Measurements from ENCODE around the gene PALD1. TPM values are rescaled to one million over a fixed set of nuclear protein-coding genes. Genes with fewer than 3 reads are reported as not detected.

Gene PALD1
- total and polyA plus RNA-seq, 9 of the 15 experiments (the other 6 are each of a cell fraction or from before 2014, with no cell fraction given): 0.03 to 0.29 (median 0.09) TPM; not detected in 2

DNA sequence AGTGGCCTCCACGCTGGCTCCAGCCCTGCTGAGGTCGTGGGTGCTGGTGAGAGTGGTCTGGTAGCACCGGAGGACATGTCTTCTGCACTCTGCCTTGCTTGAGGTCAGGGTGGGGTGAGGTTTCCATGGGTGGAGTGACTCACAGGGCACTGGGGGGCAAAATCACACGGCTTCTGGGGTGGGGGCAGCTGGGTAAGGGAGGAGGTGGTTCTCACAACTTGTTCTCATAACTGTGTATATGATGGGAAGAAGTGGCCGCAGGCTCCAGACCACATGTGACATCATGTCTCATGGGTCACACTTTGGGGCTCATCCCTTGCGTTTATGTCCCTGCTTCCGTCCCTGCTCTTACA lies 124.9 kb downstream of the PALD1 start (continued):
- TF ChIP-seq CUX1 (CRISPR knock-in tag; IDR thresholded peaks at IDR 0.05): no peak
- no peak for TF ChIP-seq E2F1 (CRISPR knock-in tag; IDR thresholded peaks at IDR 0.05)
- no peak for TF ChIP-seq FOXM1 (IDR thresholded peaks at IDR 0.05; ENCODE audit: low read depth)
- TF ChIP-seq FOXM1 (CRISPR knock-in tag; IDR thresholded peaks at IDR 0.05; ENCODE audit: low read depth): no peak
- no peak for TF ChIP-seq ERF (CRISPR knock-in tag; IDR thresholded peaks at IDR 0.05)
- TF ChIP-seq BDP1 (IDR thresholded peaks at IDR 0.05; ENCODE audit: insufficient read depth, insufficient read length): no peak
- no peak for TF ChIP-seq CHCHD3 (CRISPR knock-in tag; IDR thresholded peaks at IDR 0.05)
- TF ChIP-seq ZBTB7A (IDR thresholded peaks at IDR 0.05; ENCODE audit: borderline replicate concordance, control insufficient read depth, low read depth, low read length): peak; percentile 31; the same call in 1 of the 2 replicates
- 0 out of 4 replicates have a peak, but pooled peaks of 1 of the 2 experiments have one; percentile 3 for TF ChIP-seq RCOR1 (IDR thresholded peaks at IDR 0.05; ENCODE audit: borderline replicate concordance in 1 of 2, low read depth in 2 of 2, low read length in 2 of 2)
- TF ChIP-seq TAF1 (IDR thresholded peaks at IDR 0.05; ENCODE audit: control insufficient read depth, extremely low read depth, insufficient read depth, low read length, severe bottlenecking): no peak
- TF ChIP-seq NFE2 (IDR thresholded peaks at IDR 0.05; ENCODE audit: low read depth): no peak
- no peak for TF ChIP-seq MEF2A (IDR thresholded peaks at IDR 0.05; ENCODE audit: control insufficient read depth, low read depth, low read length)
- no peak for TF ChIP-seq SMAD1 (IDR thresholded peaks at IDR 0.05; ENCODE audit: low read depth, low read length, partially characterized antibody)
